Ishikawa (cell line): ENCODE results near the gene GNG7.
A peak's percentile ranks its signal among the peaks of the same experiment; 100 is the strongest.

ENCODE experiments used
- CEBPB ChIP-seq: IDR thresholded peaks from 2 replicates; pipeline ENCODE4 v1.6.1; 2012
- CREB1 ChIP-seq: IDR thresholded peaks from 2 replicates; pipeline ENCODE4 v1.6.1; 2012; ENCODE audit warnings: low read depth
- EGR1 ChIP-seq: IDR thresholded peaks from 2 replicates; pipeline ENCODE4 v1.6.1; 2012
- EP300 ChIP-seq: IDR thresholded peaks from 2 replicates; pipeline ENCODE4 v1.6.1; 2012; ENCODE audit warnings: borderline replicate concordance
- FOXM1 ChIP-seq: IDR thresholded peaks from 2 replicates; pipeline ENCODE4 v1.6.1; 2012; ENCODE audit warnings: low read depth, borderline replicate concordance
- MAX ChIP-seq: IDR thresholded peaks from 2 replicates; pipeline ENCODE4 v1.6.1; 2012
- NFIC ChIP-seq: IDR thresholded peaks from 2 replicates; pipeline ENCODE4 v1.6.1; 2012
- RAD21 ChIP-seq: IDR thresholded peaks from 2 replicates; pipeline ENCODE4 v1.6.1; 2012; ENCODE audit warnings: low read depth
- REST ChIP-seq: IDR thresholded peaks from 2 replicates; pipeline ENCODE4 v1.6.1; 2012; ENCODE audit warnings: low read depth, mild to moderate bottlenecking
- TAF1 ChIP-seq: IDR thresholded peaks from 2 replicates; pipeline ENCODE4 v1.6.1; 2012; ENCODE audit warnings: low read depth, mild to moderate bottlenecking
- TCF12 ChIP-seq: IDR thresholded peaks from 2 replicates; pipeline ENCODE4 v1.6.1; 2012; ENCODE audit warnings: low read depth
- TEAD4 ChIP-seq: IDR thresholded peaks from 2 replicates; pipeline ENCODE4 v1.6.1; 2012
- USF1 ChIP-seq: IDR thresholded peaks from 2 replicates; pipeline ENCODE4 v1.6.1; 2012
- YY1 ChIP-seq: IDR thresholded peaks from 2 replicates; pipeline ENCODE4 v1.6.1; 2012; ENCODE audit warnings: low read depth
- ZBTB7A ChIP-seq: IDR thresholded peaks from 2 replicates; pipeline ENCODE4 v1.6.1; 2012; ENCODE audit warnings: low read depth

The GNG7 gene

GRCh38 chr19:2479556-2480194, 222.8 kb downstream of the GNG7 start:
- TF ChIP-seq CREB1 (no peak), CEBPB (no peak), TEAD4 (no peak), USF1 (no peak), NFIC (no peak), TCF12 (no peak), REST (no peak), RAD21 (no peak), ZBTB7A (no peak), EP300 (no peak), FOXM1 (no peak)

GRCh38 chr19:2478756-2479555, 223.5 kb downstream of the GNG7 start:
- no peak for TF ChIP-seq USF1

GRCh38 chr19:2478278-2478755, 224.2 kb downstream of the GNG7 start:
- TF ChIP-seq TAF1: no peak
- peak; percentile 91 for TF ChIP-seq CEBPB
- peak; percentile 57 for TF ChIP-seq ZBTB7A

GRCh38 chr19:2477732-2478191, 224.7 kb downstream of the GNG7 start:
- TF ChIP-seq TAF1: no peak
- TF ChIP-seq CREB1: no peak
- no peak for TF ChIP-seq FOXM1
- TF ChIP-seq ZBTB7A: no peak
- TF ChIP-seq MAX: no peak
- no peak for TF ChIP-seq EP300
- no peak for TF ChIP-seq REST
- TF ChIP-seq CEBPB: no peak
- TF ChIP-seq NFIC: no peak
- no peak for TF ChIP-seq TEAD4
- TF ChIP-seq YY1: no peak
- no peak for TF ChIP-seq USF1
- no peak for TF ChIP-seq RAD21
- no peak for TF ChIP-seq EGR1
- no peak for TF ChIP-seq TCF12

GRCh38 chr19:2477141-2477710, 225.3 kb downstream of the GNG7 start:
- TF ChIP-seq TCF12: peak; percentile 66
- no peak for TF ChIP-seq CREB1
- TF ChIP-seq EP300: peak; percentile 34; the same call in 1 of the 2 replicates
- TF ChIP-seq MAX: 0 out of 2 replicates have a peak, but pooled peaks have one; percentile 62
- TF ChIP-seq RAD21: no peak
- TF ChIP-seq TAF1: no peak
- TF ChIP-seq CEBPB: no peak
- no peak for TF ChIP-seq EGR1
- TF ChIP-seq TEAD4: peak; percentile 71
- no peak for TF ChIP-seq YY1
